Measurements from ENCODE around the gene ANAPC15. TPM values are rescaled to one million over a fixed set of nuclear protein-coding genes. Genes with fewer than 3 reads are reported as not detected.
A peak's percentile ranks its signal among the peaks of the same experiment; 100 is the strongest.

Gene ANAPC15
- total and polyA plus RNA-seq, 9 of the 15 experiments (the other 6 are each of a cell fraction or from before 2014, with no cell fraction given) = 53.0 to 254 (median 75.7) TPM

- TF ChIP-seq TEAD1 (CRISPR knock-in tag; IDR thresholded peaks at IDR 0.05) = peak; percentile 6 to 67; a peak in 1 of 4 replicates
- TF ChIP-seq, protein P1, sequence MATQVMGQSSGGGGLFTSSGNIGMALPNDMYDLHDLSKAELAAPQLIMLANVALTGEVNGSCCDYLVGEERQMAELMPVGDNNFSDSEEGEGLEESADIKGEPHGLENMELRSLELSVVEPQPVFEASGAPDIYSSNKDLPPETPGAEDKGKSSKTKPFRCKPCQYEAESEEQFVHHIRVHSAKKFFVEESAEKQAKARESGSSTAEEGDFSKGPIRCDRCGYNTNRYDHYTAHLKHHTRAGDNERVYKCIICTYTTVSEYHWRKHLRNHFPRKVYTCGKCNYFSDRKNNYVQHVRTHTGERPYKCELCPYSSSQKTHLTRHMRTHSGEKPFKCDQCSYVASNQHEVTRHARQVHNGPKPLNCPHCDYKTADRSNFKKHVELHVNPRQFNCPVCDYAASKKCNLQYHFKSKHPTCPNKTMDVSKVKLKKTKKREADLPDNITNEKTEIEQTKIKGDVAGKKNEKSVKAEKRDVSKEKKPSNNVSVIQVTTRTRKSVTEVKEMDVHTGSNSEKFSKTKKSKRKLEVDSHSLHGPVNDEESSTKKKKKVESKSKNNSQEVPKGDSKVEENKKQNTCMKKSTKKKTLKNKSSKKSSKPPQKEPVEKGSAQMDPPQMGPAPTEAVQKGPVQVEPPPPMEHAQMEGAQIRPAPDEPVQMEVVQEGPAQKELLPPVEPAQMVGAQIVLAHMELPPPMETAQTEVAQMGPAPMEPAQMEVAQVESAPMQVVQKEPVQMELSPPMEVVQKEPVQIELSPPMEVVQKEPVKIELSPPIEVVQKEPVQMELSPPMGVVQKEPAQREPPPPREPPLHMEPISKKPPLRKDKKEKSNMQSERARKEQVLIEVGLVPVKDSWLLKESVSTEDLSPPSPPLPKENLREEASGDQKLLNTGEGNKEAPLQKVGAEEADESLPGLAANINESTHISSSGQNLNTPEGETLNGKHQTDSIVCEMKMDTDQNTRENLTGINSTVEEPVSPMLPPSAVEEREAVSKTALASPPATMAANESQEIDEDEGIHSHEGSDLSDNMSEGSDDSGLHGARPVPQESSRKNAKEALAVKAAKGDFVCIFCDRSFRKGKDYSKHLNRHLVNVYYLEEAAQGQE (IDR thresholded peaks at IDR 0.05; ENCODE audit: borderline replicate concordance) = peak; percentile 95
- TF ChIP-seq, protein P1 (CRISPR knock-in tag; IDR thresholded peaks at IDR 0.05; ENCODE audit: low read depth) = no peak; the same call in 1 of the 2 replicates
- peak; percentile 77 for TF ChIP-seq THAP12 (CRISPR knock-in tag; IDR thresholded peaks at IDR 0.05)
- peak; percentile 70 for TF ChIP-seq MYC (IDR thresholded peaks at IDR 0.05; ENCODE audit: low read depth, low read length)
- TF ChIP-seq MYC (CRISPR knock-in tag; IDR thresholded peaks at IDR 0.05; ENCODE audit: borderline replicate concordance, low read depth) = no peak; the same call in 1 of the 2 replicates
- TF ChIP-seq ZBTB49 (CRISPR knock-in tag; IDR thresholded peaks at IDR 0.05; ENCODE audit: borderline replicate concordance) = no peak; the same call in 1 of the 2 replicates
- TF ChIP-seq ZNF12 (CRISPR knock-in tag; IDR thresholded peaks at IDR 0.05) = no peak
Observed at GRCh38 chr11:72102946-72103753, 9.3 kb downstream of the ANAPC15 start, which contains the start of gene LAMTOR1 (continued).
